Measurements from ENCODE around the gene CD151.

GRCh38 chr11:841981-842369 lies 9.2 kb downstream of the CD151 start:
- TF ChIP-seq CTCF (conservative IDR thresholded peaks at IDR 0.05) (no peak), ZFX (IDR thresholded peaks at IDR 0.05) (no peak; the same call in 1 of the 2 replicates)
